GM06990 (cell line): ENCODE results near the gene UBE2I.

ENCODE experiments used
- DNase-seq: peaks from one replicate; pipeline ENCODE4 v3.0.0-alpha.2; 2011; ENCODE audit not compliant: insufficient read length; ENCODE audit errors: extremely low read depth
- H3K27me3 ChIP-seq: replicated peaks from 2 replicates; pipeline ENCODE4 v1.6.0; 2011; ENCODE audit warnings: low read length; ENCODE audit not compliant: control insufficient read depth, insufficient read depth
- H3K36me3 ChIP-seq: 2 replicates; pipeline ENCODE4 v1.5.1; 2011; ENCODE audit warnings: low read length; ENCODE audit not compliant: control insufficient read depth, insufficient read depth
- H3K4me3 ChIP-seq: replicated peaks from 2 replicates; pipeline ENCODE4 v1.5.1; 2011; ENCODE audit warnings: low read depth, mild to moderate bottlenecking, control low read depth, low read length
- CTCF ChIP-seq: IDR thresholded peaks from 2 replicates; pipeline ENCODE4 v1.5.1; 2011; ENCODE audit warnings: low read length, control low read depth, mild to moderate bottlenecking, inconsistent platforms; ENCODE audit not compliant: insufficient read depth, poor library complexity, severe bottlenecking

Gene UBE2I

DNA sequence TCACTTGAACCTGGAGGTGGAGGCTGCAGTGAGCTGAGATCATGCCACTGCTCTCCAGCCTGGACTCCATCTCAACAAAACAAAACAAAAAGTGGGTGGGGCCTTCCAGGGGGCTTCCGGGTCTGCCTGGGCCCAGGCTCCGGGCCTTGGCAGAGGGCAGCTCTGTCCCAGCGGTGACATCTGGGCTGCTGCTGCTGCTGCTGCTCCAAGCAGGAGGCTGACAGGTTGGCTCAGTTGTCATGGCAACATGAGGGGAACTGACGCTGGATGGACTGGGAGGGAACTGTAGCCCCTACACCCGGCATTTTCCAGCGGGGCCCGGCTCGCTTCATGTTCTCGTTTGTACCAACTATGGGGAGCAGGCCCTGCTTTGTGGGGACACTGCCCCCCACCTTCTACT is 28.1 kb downstream of the UBE2I start:
- Histone ChIP-seq H3K36me3 (no peaks in the 10 kb centered on the region), H3K27me3 (peaks cover 3% of the 10 kb centered on the region; the same call in 1 of the 2 replicates), H3K4me3 (no peak overlapping the region)
- DNase-seq: no peak
- TF ChIP-seq CTCF: no peak

DNA sequence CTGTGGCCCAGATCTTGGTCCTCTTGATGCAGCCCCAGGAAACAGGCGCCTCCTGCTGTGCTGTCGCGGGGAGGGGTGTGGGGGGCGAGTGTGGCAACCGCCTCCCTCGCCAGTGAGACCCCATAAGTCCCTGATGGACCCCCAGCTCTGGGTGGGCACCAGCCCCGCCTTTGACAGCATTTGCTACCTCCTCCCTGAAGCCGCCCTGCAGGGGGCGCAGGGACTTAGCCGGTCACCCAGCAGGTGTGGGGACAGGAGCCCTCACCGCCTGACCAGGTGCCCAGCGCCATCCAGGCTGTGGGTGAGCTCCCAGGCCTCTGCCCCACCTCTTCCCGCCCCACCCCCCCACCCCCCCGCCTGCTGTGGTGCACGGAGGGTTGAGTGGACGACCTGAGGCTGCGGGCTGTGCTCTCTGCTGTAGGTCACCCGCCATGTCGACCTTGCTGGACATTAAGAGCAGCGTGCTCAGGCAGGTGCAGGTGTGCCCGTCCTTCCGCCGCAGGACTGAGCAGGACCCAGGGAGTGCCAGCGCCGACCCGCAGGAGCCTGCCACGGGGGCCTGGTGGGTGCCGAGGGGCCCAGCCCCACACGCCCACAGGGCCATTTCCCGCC is 28.8 kb downstream of the UBE2I start:
- peak; percentile 75 for TF ChIP-seq CTCF
- Histone ChIP-seq H3K36me3 (no peaks in the 10 kb centered on the region), H3K4me3 (no peak overlapping the region), H3K27me3 (peaks cover 3% of the 10 kb centered on the region; the same call in 1 of the 2 replicates)
- no peak for DNase-seq

DNA sequence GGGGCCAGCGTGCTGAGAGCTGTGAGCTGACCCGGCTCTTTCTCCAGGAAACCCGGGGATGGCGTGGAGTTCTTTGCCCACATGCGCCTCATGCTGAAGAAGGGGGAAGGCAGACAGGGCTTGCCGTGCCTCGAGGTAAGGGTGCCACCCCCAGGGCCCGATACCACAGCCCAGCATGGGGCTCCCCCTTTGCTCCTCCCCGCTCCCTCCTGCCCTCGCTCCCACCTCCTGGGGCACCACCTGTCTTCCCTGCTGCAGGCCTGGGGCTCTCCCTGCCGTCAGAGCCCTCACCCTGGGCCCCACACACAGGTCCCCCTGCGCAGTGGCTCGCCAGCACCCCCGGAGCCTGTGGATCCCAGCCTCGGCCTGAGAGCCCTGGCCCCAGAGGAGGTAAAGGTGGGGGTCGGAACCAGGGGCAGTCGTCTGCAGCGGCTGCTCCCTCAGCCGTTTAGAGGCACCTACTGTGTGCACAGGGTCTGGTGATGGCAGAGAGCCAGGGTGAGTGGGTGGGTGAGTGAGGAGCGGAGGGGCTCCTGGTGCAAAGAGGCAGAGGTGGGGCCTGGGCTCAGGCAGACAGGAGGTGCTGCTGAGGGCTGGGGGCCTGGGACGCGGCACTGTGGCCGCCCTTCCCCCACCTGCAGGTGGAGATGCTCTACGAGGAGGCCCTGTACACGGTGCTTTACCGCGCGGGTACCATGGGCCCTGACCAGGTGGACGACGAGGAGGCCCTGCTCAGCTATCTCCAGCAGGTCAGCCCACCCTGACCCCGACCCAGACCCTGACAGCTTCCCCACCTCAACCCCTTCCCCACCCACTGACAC is 29.6 kb downstream of the UBE2I start:
- H3K4me3 ChIP-seq: no peak overlapping the region
- no peaks in the 10 kb centered on the region for H3K36me3 ChIP-seq
- peaks cover 3% of the 10 kb centered on the region; the same call in 1 of the 2 replicates for H3K27me3 ChIP-seq
- TF ChIP-seq CTCF: no peak
- DNase-seq: no peak

- peaks cover 3% of the 10 kb centered on the region; the same call in 1 of the 2 replicates for H3K27me3 ChIP-seq
- TF ChIP-seq CTCF: no peak
These were observed 31.5 kb downstream of the UBE2I start for GRCh38 chr16:1340730-1341494.

DNA sequence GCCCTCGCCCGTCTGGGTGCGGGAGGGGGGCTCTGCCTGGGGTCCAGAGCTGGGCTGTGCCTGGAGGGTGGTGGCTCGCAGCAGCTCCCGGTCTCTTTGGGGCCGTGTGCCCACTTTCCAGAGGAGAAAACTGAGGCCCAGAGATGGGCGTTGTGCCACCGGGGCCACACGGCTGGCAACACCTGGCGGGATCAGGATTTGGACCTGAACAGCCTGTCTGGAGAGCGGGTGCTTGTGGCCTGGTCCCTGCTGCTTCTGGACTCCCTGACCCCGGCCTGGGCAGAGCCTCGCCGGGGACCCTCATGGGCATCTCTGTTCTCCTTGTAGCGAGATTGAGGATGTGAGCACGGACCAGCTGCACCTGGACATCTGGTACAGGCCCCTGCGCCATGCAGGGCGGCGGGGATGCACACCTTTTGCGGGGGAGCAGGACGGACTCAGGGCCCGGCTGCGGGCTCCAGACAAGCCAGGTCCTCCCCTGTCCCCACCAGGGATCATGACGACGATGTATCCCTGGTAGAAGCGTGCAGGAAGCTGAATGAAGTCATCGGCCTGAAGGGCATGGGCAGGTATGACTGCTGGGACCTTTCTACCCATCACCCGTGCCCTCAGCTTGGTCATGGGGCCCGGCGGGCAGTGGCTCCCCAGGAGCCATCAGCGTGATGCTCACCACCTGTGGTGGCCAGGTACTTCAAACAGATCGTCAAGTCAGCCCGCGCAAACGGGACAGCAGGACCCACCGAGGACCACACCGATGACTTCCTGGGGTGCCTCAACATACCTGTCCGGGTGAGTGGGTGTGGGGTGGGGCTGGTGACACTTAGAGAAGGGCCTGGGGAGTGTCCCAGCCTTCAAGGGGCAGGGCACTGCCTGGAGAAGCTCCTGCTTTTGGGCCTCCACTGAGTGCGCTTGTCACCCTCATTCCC is 32.3 kb downstream of the UBE2I start:
- Histone ChIP-seq H3K27me3 (no peaks in the 10 kb centered on the region; the same call in 1 of the 2 replicates), H3K4me3 (no peak overlapping the region), H3K36me3 (no peaks in the 10 kb centered on the region)
- TF ChIP-seq CTCF: no peak
- no peak for DNase-seq

More at GRCh38 chr16:1340730-1341494, 31.5 kb downstream of the UBE2I start:
- Histone ChIP-seq H3K36me3 (no peaks in the 10 kb centered on the region), H3K4me3 (no peak overlapping the region)
- no peak for DNase-seq
